Spinal cord (tissue), 10 donors: Measurements from ENCODE around the gene AIF1. TPM values are rescaled to one million over a fixed set of nuclear protein-coding genes. Genes with fewer than 3 reads are reported as not detected.
"Not testable (repeated sequence)": the region's sequence is repeated elsewhere in the genome, so short reads cannot be mapped to it uniquely, and the experiment has no call there.

Experiments used
- DNase-seq, 6 donors: peaks; one replicate each; pipeline versions ENCODE4 v3.0.0 to v3.0.0-alpha.2; 2013 to 2015; ENCODE audit warnings: low spot score in 6 of 6, low read depth in 4 of 6
- H3K27ac ChIP-seq: one replicate; pipeline ENCODE4 v1.5.1; 2013; ENCODE audit warnings: low read depth, low read length, control low read depth
- H3K27me3 ChIP-seq: one replicate; pipeline ENCODE4 v1.6.1; 2013; ENCODE audit warnings: low read length; ENCODE audit not compliant: control insufficient read depth, insufficient read depth
- H3K36me3 ChIP-seq: one replicate; pipeline ENCODE4 v1.6.1; 2013; ENCODE audit warnings: low read length; ENCODE audit not compliant: control insufficient read depth, insufficient read depth
- H3K4me1 ChIP-seq: one replicate; pipeline ENCODE4 v1.6.1; 2013; ENCODE audit warnings: low read length; ENCODE audit not compliant: control insufficient read depth, insufficient read depth
- H3K4me3 ChIP-seq: one replicate; pipeline ENCODE4 v1.5.1; 2013; ENCODE audit warnings: low read depth, low read length, control low read depth
- H3K9me3 ChIP-seq: one replicate; pipeline ENCODE4 v1.6.1; 2013; ENCODE audit warnings: low read length; ENCODE audit not compliant: control insufficient read depth, insufficient read depth
- whole genome bisulfite sequencing: methylation state at CpG from one replicate; pipeline ENCODE4 v1.1.5; 2013; ENCODE audit warnings: missing lambda C conversion rate; ENCODE audit not compliant: insufficient coverage; 5-methylcytosine and 5-hydroxymethylcytosine counted together
- polyA plus RNA-seq, 2 donors: library from polyadenylated mRNA; unstranded; fragments of 120-200 nt; gene quantifications; one replicate each; pipeline ENCODE4 v1.2.1, GENCODE V29; 2013; ENCODE audit not compliant: insufficient read length in 2 of 2
- total RNA-seq, 2 donors: library from RNA; depleted of rRNA in 1 of 2; stranded (reverse); fragments of 120-200 nt in 1 of 2; fragments of >200 nt in 1 of 2; gene quantifications; one replicate each; pipeline versions ENCODE4 v1.2.3 to v1.2.4, GENCODE V29; 2013 to 2014
- donor health status: healthy.

Gene AIF1
- total and polyA plus RNA-seq, 4 donors = 27.8 to 55.0 (median 39.0) TPM

- peaks cover 23% of the 10 kb centered on the region for H3K4me1 ChIP-seq
- H3K36me3 ChIP-seq, H3K4me3 ChIP-seq, H3K9me3 ChIP-seq, DNase-seq, H3K27ac ChIP-seq, H3K27me3 ChIP-seq: not testable (repeated sequence)
- 89% methylated on average over 5 of the region's 5 CpGs for WGBS
Measured at GRCh38 chr6:31590691-31591090, 24.3 kb upstream of the AIF1 start.

- H3K36me3 ChIP-seq = no peaks in the 10 kb centered on the region
- no peaks in the 10 kb centered on the region for H3K27me3 ChIP-seq
- no peak for DNase-seq
- no peak overlapping the region for H3K4me3 ChIP-seq
- H3K27ac ChIP-seq = no peak overlapping the region
- H3K4me1 ChIP-seq = peaks cover 15% of the 10 kb centered on the region
- no peaks in the 10 kb centered on the region for H3K9me3 ChIP-seq
- 97% methylated on average over 6 of the region's 7 CpGs for WGBS
Measured at GRCh38 chr6:31592396-31592771, 22.6 kb upstream of the AIF1 start.

GRCh38 chr6:31597006-31597405, 18.0 kb upstream of the AIF1 start:
- no peaks in the 10 kb centered on the region for H3K9me3 ChIP-seq
- WGBS = 67% methylated on average over 1 of the region's 2 CpGs
- H3K36me3 ChIP-seq = no peaks in the 10 kb centered on the region
- H3K27ac ChIP-seq = no peak overlapping the region
- no peak for DNase-seq
- no peaks in the 10 kb centered on the region for H3K27me3 ChIP-seq
- no peaks in the 10 kb centered on the region for H3K4me1 ChIP-seq
- H3K4me3 ChIP-seq = no peak overlapping the region

GRCh38 chr6:31607317-31607716, 7.7 kb upstream of the AIF1 start:
- no peaks in the 10 kb centered on the region for H3K4me1 ChIP-seq
- H3K27me3 ChIP-seq = no peaks in the 10 kb centered on the region
- H3K9me3 ChIP-seq = no peaks in the 10 kb centered on the region
- H3K4me3 ChIP-seq = no peak overlapping the region
- no peak for DNase-seq
- no peaks in the 10 kb centered on the region for H3K36me3 ChIP-seq
- H3K27ac ChIP-seq = no peak overlapping the region
- WGBS = no CpG with 5 or more reads among the region's 1 CpG

- DNase-seq = no peak
- H3K27ac ChIP-seq = no peak overlapping the region
- 100% methylated on average over 3 of the region's 8 CpGs for WGBS
- no peaks in the 10 kb centered on the region for H3K9me3 ChIP-seq
- no peak overlapping the region for H3K4me3 ChIP-seq
- no peaks in the 10 kb centered on the region for H3K36me3 ChIP-seq
- H3K4me1 ChIP-seq = no peaks in the 10 kb centered on the region
- H3K27me3 ChIP-seq = no peaks in the 10 kb centered on the region
Measured at GRCh38 chr6:31609519-31610406, 5.3 kb upstream of the AIF1 start.

GRCh38 chr6:31610968-31611367, 4.1 kb upstream of the AIF1 start:
- H3K27ac ChIP-seq = no peak overlapping the region
- no peaks in the 10 kb centered on the region for H3K27me3 ChIP-seq
- no peaks in the 10 kb centered on the region for H3K36me3 ChIP-seq
- WGBS = 80% methylated on average over 4 of the region's 4 CpGs
- no peak for DNase-seq
- no peaks in the 10 kb centered on the region for H3K9me3 ChIP-seq
- H3K4me1 ChIP-seq = no peaks in the 10 kb centered on the region
- no peak overlapping the region for H3K4me3 ChIP-seq

GRCh38 chr6:31614075-31614619, 887 bp upstream of the AIF1 start:
- no peaks in the 10 kb centered on the region for H3K27me3 ChIP-seq
- no peaks in the 10 kb centered on the region for H3K9me3 ChIP-seq
- no peak overlapping the region for H3K27ac ChIP-seq
- 71% methylated on average over 1 of the region's 8 CpGs for WGBS
- H3K36me3 ChIP-seq = no peaks in the 10 kb centered on the region
- no peak for DNase-seq
- no peaks in the 10 kb centered on the region for H3K4me1 ChIP-seq
- no peak overlapping the region for H3K4me3 ChIP-seq

- 38% methylated on average over 5 of the region's 7 CpGs for WGBS
- H3K36me3 ChIP-seq = no peaks in the 10 kb centered on the region
- no peaks in the 10 kb centered on the region for H3K9me3 ChIP-seq
- no peak overlapping the region for H3K27ac ChIP-seq
- peaks cover 3% of the 10 kb centered on the region for H3K4me1 ChIP-seq
- H3K27me3 ChIP-seq = no peaks in the 10 kb centered on the region
- no peak overlapping the region for H3K4me3 ChIP-seq
- no peak for DNase-seq
Measured at GRCh38 chr6:31615748-31616147, 714 bp downstream of the AIF1 start.

GRCh38 chr6:31617010-31617409, 2.0 kb downstream of the AIF1 start:
- Histone ChIP-seq H3K27me3 (no peaks in the 10 kb centered on the region), H3K27ac (no peak overlapping the region), H3K4me1 (peaks cover 7% of the 10 kb centered on the region), H3K4me3 (no peak overlapping the region), H3K9me3 (no peaks in the 10 kb centered on the region), H3K36me3 (no peaks in the 10 kb centered on the region)
- no peak for DNase-seq
- 50% methylated on average over 1 of the region's 2 CpGs for WGBS
